ENCODE results near the gene MAPK8IP1. TPM values are rescaled to one million over a fixed set of nuclear protein-coding genes. Genes with fewer than 3 reads are reported as not detected.

Gene MAPK8IP1
- polyA plus RNA-seq, 1 donor from 2014 or later: 58.8 TPM

- no peak overlapping the region for H2AFZ ChIP-seq (ENCODE audit: low read depth, low read length)
- no peaks in the 10 kb centered on the region for H4K20me1 ChIP-seq (ENCODE audit: insufficient read depth)
- no peaks in the 10 kb centered on the region for H3K36me3 ChIP-seq (ENCODE audit: insufficient read depth, low read length)
- TF ChIP-seq EZH2 (IDR thresholded peaks at IDR 0.05; ENCODE audit: borderline replicate concordance, insufficient read depth, low read length, poor library complexity, severe bottlenecking) (no peak), REST (IDR thresholded peaks at IDR 0.05; ENCODE audit: borderline replicate concordance) (no peak), POLR2AphosphoS5 (IDR thresholded peaks at IDR 0.05) (no peak), EP300 (conservative IDR thresholded peaks at IDR 0.05; ENCODE audit: poor library complexity, severe bottlenecking) (no peak)
- TF ChIP-seq, protein P1, sequence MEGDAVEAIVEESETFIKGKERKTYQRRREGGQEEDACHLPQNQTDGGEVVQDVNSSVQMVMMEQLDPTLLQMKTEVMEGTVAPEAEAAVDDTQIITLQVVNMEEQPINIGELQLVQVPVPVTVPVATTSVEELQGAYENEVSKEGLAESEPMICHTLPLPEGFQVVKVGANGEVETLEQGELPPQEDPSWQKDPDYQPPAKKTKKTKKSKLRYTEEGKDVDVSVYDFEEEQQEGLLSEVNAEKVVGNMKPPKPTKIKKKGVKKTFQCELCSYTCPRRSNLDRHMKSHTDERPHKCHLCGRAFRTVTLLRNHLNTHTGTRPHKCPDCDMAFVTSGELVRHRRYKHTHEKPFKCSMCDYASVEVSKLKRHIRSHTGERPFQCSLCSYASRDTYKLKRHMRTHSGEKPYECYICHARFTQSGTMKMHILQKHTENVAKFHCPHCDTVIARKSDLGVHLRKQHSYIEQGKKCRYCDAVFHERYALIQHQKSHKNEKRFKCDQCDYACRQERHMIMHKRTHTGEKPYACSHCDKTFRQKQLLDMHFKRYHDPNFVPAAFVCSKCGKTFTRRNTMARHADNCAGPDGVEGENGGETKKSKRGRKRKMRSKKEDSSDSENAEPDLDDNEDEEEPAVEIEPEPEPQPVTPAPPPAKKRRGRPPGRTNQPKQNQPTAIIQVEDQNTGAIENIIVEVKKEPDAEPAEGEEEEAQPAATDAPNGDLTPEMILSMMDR (IDR thresholded peaks at IDR 0.05; ENCODE audit: poor library complexity, severe bottlenecking): no peak
- no peaks in the 10 kb centered on the region for H3K9me2 ChIP-seq (ENCODE audit: insufficient read depth, low read length)
- no peak overlapping the region for H3K4me2 ChIP-seq (ENCODE audit: low read length)
- no peak overlapping the region for H3K4me3 ChIP-seq (ENCODE audit: low read length)
- H3K27me3 ChIP-seq (ENCODE audit: insufficient read depth, low read depth, low read length): no peaks in the 10 kb centered on the region
- peaks cover 6% of the 10 kb centered on the region for H3K79me2 ChIP-seq (replicated peaks; ENCODE audit: insufficient read depth, low read length)
- H3K9me3 ChIP-seq (ENCODE audit: low read length): no peaks in the 10 kb centered on the region
- no peak overlapping the region for H3K9ac ChIP-seq (ENCODE audit: low read length)
- no peak overlapping the region for H3K27ac ChIP-seq (ENCODE audit: low read length)
- peaks cover 8% of the 10 kb centered on the region for H3F3A ChIP-seq (ENCODE audit: insufficient read depth, low read length, poor library complexity, severe bottlenecking)
These were observed 28.6 kb downstream of the MAPK8IP1 start for GRCh38 chr11:45913942-45914635.

- Histone ChIP-seq H3K27ac (ENCODE audit: low read length) (no peak overlapping the region), H3K9me2 (ENCODE audit: insufficient read depth, low read length) (no peaks in the 10 kb centered on the region), H3K36me3 (ENCODE audit: insufficient read depth, low read length) (no peaks in the 10 kb centered on the region)
These were observed 30.0 kb downstream of the MAPK8IP1 start for GRCh38 chr11:45915446-45915845.

More at GRCh38 chr11:45915446-45915845, 30.0 kb downstream of the MAPK8IP1 start:
- Histone ChIP-seq H3F3A (ENCODE audit: insufficient read depth, low read length, poor library complexity, severe bottlenecking) (peaks cover 8% of the 10 kb centered on the region), H3K4me2 (ENCODE audit: low read length) (no peak overlapping the region), H4K20me1 (ENCODE audit: insufficient read depth) (no peaks in the 10 kb centered on the region), H3K9ac (ENCODE audit: low read length) (no peak overlapping the region), H3K4me3 (ENCODE audit: low read length) (no peak overlapping the region), H2AFZ (ENCODE audit: low read depth, low read length) (no peak overlapping the region), H3K79me2 (replicated peaks; ENCODE audit: insufficient read depth, low read length) (peaks cover 6% of the 10 kb centered on the region), H3K27me3 (ENCODE audit: insufficient read depth, low read depth, low read length) (no peaks in the 10 kb centered on the region), H3K9me3 (ENCODE audit: low read length) (no peaks in the 10 kb centered on the region)
- no peak for TF ChIP-seq MXI1 (conservative IDR thresholded peaks at IDR 0.05; ENCODE audit: poor library complexity, severe bottlenecking)
- no peak for TF ChIP-seq RAD21 (conservative IDR thresholded peaks at IDR 0.05)
- no peak for TF ChIP-seq TAF1 (IDR thresholded peaks at IDR 0.05; ENCODE audit: low read depth)
- no peak for TF ChIP-seq SMC3 (conservative IDR thresholded peaks at IDR 0.05; ENCODE audit: poor library complexity)
- TF ChIP-seq, protein P1 (IDR thresholded peaks at IDR 0.05; ENCODE audit: poor library complexity, severe bottlenecking): no peak
- TF ChIP-seq EP300 (conservative IDR thresholded peaks at IDR 0.05; ENCODE audit: poor library complexity, severe bottlenecking): no peak
- no peak for TF ChIP-seq REST (IDR thresholded peaks at IDR 0.05; ENCODE audit: borderline replicate concordance)
- no peak for TF ChIP-seq EZH2 (IDR thresholded peaks at IDR 0.05; ENCODE audit: borderline replicate concordance, insufficient read depth, low read length, poor library complexity, severe bottlenecking)
- no peak for TF ChIP-seq POLR2AphosphoS5 (IDR thresholded peaks at IDR 0.05)
